D721Med (cell line): ENCODE data around the gene GMPS.

ENCODE experiments used
- DNase-seq: peaks from one replicate; pipeline ENCODE4 v3.0.0; 2011; ENCODE audit warnings: low spot score; ENCODE audit not compliant: insufficient read length
- FAIRE-seq: peaks from 2 replicates; lab custom pipeline; 2011; peaks lifted over from hg19 to GRCh38; lab: Jason Lieb, UNC
- CTCF ChIP-seq: IDR thresholded peaks from 2 replicates; pipeline ENCODE4 v1.5.1; 2012; ENCODE audit warnings: mild to moderate bottlenecking, control low read depth; ENCODE audit not compliant: insufficient read depth; ENCODE audit errors: missing control alignments

Gene GMPS

GRCh38 chr3:155912579-155913190 is 42.2 kb downstream of the GMPS start:
- no peak for FAIRE-seq
- TF ChIP-seq CTCF: no peak
- DNase-seq: no peak

GRCh38 chr3:155917781-155918180 is 47.3 kb downstream of the GMPS start:
- no peak for DNase-seq
- FAIRE-seq: no peak
- TF ChIP-seq CTCF: no peak

GRCh38 chr3:155919728-155920127 is 49.3 kb downstream of the GMPS start:
- no peak for FAIRE-seq
- DNase-seq: no peak
- TF ChIP-seq CTCF: no peak

GRCh38 chr3:155921486-155921885 is 51.0 kb downstream of the GMPS start:
- DNase-seq: no peak
- TF ChIP-seq CTCF: no peak
- FAIRE-seq: no peak

- no peak for TF ChIP-seq CTCF
Observed at GRCh38 chr3:155934230-155934629, 63.8 kb downstream of the GMPS start.

GRCh38 chr3:155938409-155938808 is 68.0 kb downstream of the GMPS start:
- FAIRE-seq: no peak
- DNase-seq: no peak
- TF ChIP-seq CTCF: no peak

More at GRCh38 chr3:155934230-155934629, 63.8 kb downstream of the GMPS start:
- FAIRE-seq: no peak
- no peak for DNase-seq

GRCh38 chr3:155941354-155941753 is 70.9 kb downstream of the GMPS start:
- DNase-seq: no peak
- TF ChIP-seq CTCF: no peak
- FAIRE-seq: no peak
